ENCODE results near the gene RGS10. TPM values are rescaled to one million over a fixed set of nuclear protein-coding genes. Genes with fewer than 3 reads are reported as not detected.
A peak's percentile ranks its signal among the peaks of the same experiment; 100 is the strongest.

Gene RGS10
- total RNA-seq, 5 donors from 2014 or later (not counting 1 experiment from before 2014, with no cell fraction given), result 77.1 to 163 (median 155) TPM

- Histone ChIP-seq H3K4me1 (ENCODE audit: control insufficient read depth in 1 of 2, extremely low read depth in 1 of 2, insufficient read depth in 2 of 2, low read length in 2 of 2) (peaks cover 59 to 91% of the 10 kb centered on the region in 2 experiments), H3K36me3 (ENCODE audit: control insufficient read depth in 2 of 2, extremely low read depth in 1 of 2, insufficient read depth in 1 of 2, low read length in 1 of 2) (peaks cover 9 to 59% of the 10 kb centered on the region in 2 donors), H3K4me3 (ENCODE audit: control insufficient read depth in 1 of 2, extremely low read depth in 1 of 2, low read length in 1 of 2) (no peak overlapping the region), H3K27ac (ENCODE audit: low read length) (no peak overlapping the region), H3K9me3 (no peaks in the 10 kb centered on the region), H3K27me3 (replicated peaks in 1 of 2; ENCODE audit: control insufficient read depth in 2 of 2, extremely low read depth in 1 of 2, insufficient read depth in 2 of 2, low read length in 1 of 2) (no peaks in the 10 kb centered on the region)
- WGBS (ENCODE audit: insufficient coverage), result 98% methylated on average over 5 of the region's 6 CpGs
- ChIA-PET CTCF (no interaction called here), POLR2A (interaction anchor here in 1 of 2 donors (0.6 kb wide), 1 partner anchor 304 kb away, joined by 3 read pairs; no protein-coding TSS in a partner anchor)
- no peak for ATAC-seq (replicated peaks in 1 of 4)
- DNase-seq, result no peak
- Mint-ChIP-seq H3K4me1 (peaks cover 73 to 77% (median 73%) of the 10 kb centered on the region in 3 donors), H3K36me3 (peaks cover 31% of the 10 kb centered on the region), H3K27ac (peak overlapping the region; percentile 95 to 97), H3K9me3 (no peaks in the 10 kb centered on the region), H3K27me3 (no peaks in the 10 kb centered on the region), H3K4me3 (peak overlapping the region in 1 of 3 donors; percentile 77)
Measured at GRCh38 chr10:119514819-119515218, 27.7 kb downstream of the RGS10 start.

GRCh38 chr10:119511828-119512515, 30.5 kb downstream of the RGS10 start:
- peaks cover 38% of the 10 kb centered on the region for H3K36me3 Mint-ChIP-seq
- H3K4me1 Mint-ChIP-seq, result peaks cover 61 to 65% (median 65%) of the 10 kb centered on the region in 3 donors
- H3K4me3 ChIP-seq (ENCODE audit: control insufficient read depth in 1 of 2, extremely low read depth in 1 of 2, low read length in 1 of 2), result no peak overlapping the region
- peak in 1 of 35 experiments; percentile 53 for DNase-seq
- ChIA-PET POLR2A (interaction anchor here in 1 of 2 donors (1.1 kb wide), 1 partner anchor 15 kb away, joined by 11 read pairs; no protein-coding TSS in a partner anchor), CTCF (no interaction called here)
- WGBS (ENCODE audit: insufficient coverage), result 79% methylated on average over 16 of the region's 19 CpGs
- peak overlapping the region in 1 of 3 donors; percentile 67 for H3K4me3 Mint-ChIP-seq
- no peaks in the 10 kb centered on the region for H3K27me3 Mint-ChIP-seq
- no peak for ATAC-seq (replicated peaks in 1 of 4)
- peaks cover 46 to 88% of the 10 kb centered on the region in 2 experiments for H3K4me1 ChIP-seq (ENCODE audit: control insufficient read depth in 1 of 2, extremely low read depth in 1 of 2, insufficient read depth in 2 of 2, low read length in 2 of 2)
- no peak overlapping the region for H3K27ac ChIP-seq (ENCODE audit: low read length)
- H3K27ac Mint-ChIP-seq, result peak overlapping the region; percentile 87 to 92
- H3K9me3 ChIP-seq, result no peaks in the 10 kb centered on the region
- no peaks in the 10 kb centered on the region for H3K27me3 ChIP-seq (replicated peaks in 1 of 2; ENCODE audit: control insufficient read depth in 2 of 2, extremely low read depth in 1 of 2, insufficient read depth in 2 of 2, low read length in 1 of 2)
- H3K9me3 Mint-ChIP-seq, result no peaks in the 10 kb centered on the region
- H3K36me3 ChIP-seq (ENCODE audit: control insufficient read depth in 2 of 2, extremely low read depth in 1 of 2, insufficient read depth in 1 of 2, low read length in 1 of 2), result peaks cover 11 to 70% of the 10 kb centered on the region in 2 donors

GRCh38 chr10:119509909-119510451, 32.5 kb downstream of the RGS10 start:
- Mint-ChIP-seq H3K4me3 (peak overlapping the region in 1 of 3 donors; percentile 67), H3K9me3 (no peaks in the 10 kb centered on the region), H3K36me3 (peaks cover 46% of the 10 kb centered on the region), H3K27ac (peak overlapping the region; percentile 81 to 92), H3K4me1 (peaks cover 57 to 66% (median 63%) of the 10 kb centered on the region in 3 donors), H3K27me3 (no peaks in the 10 kb centered on the region)
- Histone ChIP-seq H3K4me3 (ENCODE audit: control insufficient read depth in 1 of 2, extremely low read depth in 1 of 2, low read length in 1 of 2) (no peak overlapping the region), H3K4me1 (ENCODE audit: control insufficient read depth in 1 of 2, extremely low read depth in 1 of 2, insufficient read depth in 2 of 2, low read length in 2 of 2) (peaks cover 46 to 87% of the 10 kb centered on the region in 2 experiments), H3K9me3 (no peaks in the 10 kb centered on the region), H3K36me3 (ENCODE audit: control insufficient read depth in 2 of 2, extremely low read depth in 1 of 2, insufficient read depth in 1 of 2, low read length in 1 of 2) (peaks cover 11 to 82% of the 10 kb centered on the region in 2 donors), H3K27ac (ENCODE audit: low read length) (no peak overlapping the region), H3K27me3 (replicated peaks in 1 of 2; ENCODE audit: control insufficient read depth in 2 of 2, extremely low read depth in 1 of 2, insufficient read depth in 2 of 2, low read length in 1 of 2) (no peaks in the 10 kb centered on the region)
- DNase-seq, result no peak
- no peak for ATAC-seq (replicated peaks in 1 of 4)
- WGBS (ENCODE audit: insufficient coverage), result 95% methylated on average over 10 of the region's 10 CpGs
- CTCF ChIA-PET, result interaction anchor here (1.0 to 1.5 kb wide), 2 partner anchors 10 to 16 kb away, joined by 3 read pairs; no protein-coding TSS in a partner anchor
- POLR2A ChIA-PET, result no interaction called here

- Histone ChIP-seq H3K4me3 (ENCODE audit: control insufficient read depth in 1 of 2, extremely low read depth in 1 of 2, low read length in 1 of 2) (no peak overlapping the region), H3K9me3 (no peaks in the 10 kb centered on the region), H3K27ac (ENCODE audit: low read length) (no peak overlapping the region), H3K36me3 (ENCODE audit: control insufficient read depth in 2 of 2, extremely low read depth in 1 of 2, insufficient read depth in 1 of 2, low read length in 1 of 2) (peaks cover 6 to 58% of the 10 kb centered on the region in 2 donors), H3K4me1 (ENCODE audit: control insufficient read depth in 1 of 2, extremely low read depth in 1 of 2, insufficient read depth in 2 of 2, low read length in 2 of 2) (peaks cover 61 to 95% of the 10 kb centered on the region in 2 experiments), H3K27me3 (replicated peaks in 1 of 2; ENCODE audit: control insufficient read depth in 2 of 2, extremely low read depth in 1 of 2, insufficient read depth in 2 of 2, low read length in 1 of 2) (no peaks in the 10 kb centered on the region)
- no peaks in the 10 kb centered on the region for H3K9me3 Mint-ChIP-seq
- ChIA-PET POLR2A (no interaction called here), CTCF (interaction anchor here in 1 of 2 donors (0.7 kb wide), 1 partner anchor 18 kb away, joined by 5 read pairs; no protein-coding TSS in a partner anchor)
- peaks cover 48% of the 10 kb centered on the region for H3K36me3 Mint-ChIP-seq
- no peak for DNase-seq
- ATAC-seq (replicated peaks in 1 of 4), result no peak
- WGBS (ENCODE audit: insufficient coverage), result 95% methylated on average over 3 of the region's 5 CpGs
- no peaks in the 10 kb centered on the region for H3K27me3 Mint-ChIP-seq
- peaks cover 76 to 91% (median 80%) of the 10 kb centered on the region in 3 donors for H3K4me1 Mint-ChIP-seq
- peak overlapping the region in 1 of 3 donors; percentile 84 for H3K4me3 Mint-ChIP-seq
- H3K27ac Mint-ChIP-seq, result peak overlapping the region; percentile 90 to 99
Measured at GRCh38 chr10:119507115-119507514, 35.4 kb downstream of the RGS10 start.

GRCh38 chr10:119505588-119506315, 36.8 kb downstream of the RGS10 start:
- Histone ChIP-seq H3K4me1 (ENCODE audit: control insufficient read depth in 1 of 2, extremely low read depth in 1 of 2, insufficient read depth in 2 of 2, low read length in 2 of 2) (peaks cover 62 to 95% of the 10 kb centered on the region in 2 experiments), H3K27me3 (replicated peaks in 1 of 2; ENCODE audit: control insufficient read depth in 2 of 2, extremely low read depth in 1 of 2, insufficient read depth in 2 of 2, low read length in 1 of 2) (no peaks in the 10 kb centered on the region), H3K4me3 (ENCODE audit: control insufficient read depth in 1 of 2, extremely low read depth in 1 of 2, low read length in 1 of 2) (peak overlapping the region in 1 of 2 donors; percentile 32), H3K27ac (ENCODE audit: low read length) (peak overlapping the region; percentile 45), H3K9me3 (no peaks in the 10 kb centered on the region), H3K36me3 (ENCODE audit: control insufficient read depth in 2 of 2, extremely low read depth in 1 of 2, insufficient read depth in 1 of 2, low read length in 1 of 2) (peaks cover 2 to 44% of the 10 kb centered on the region in 2 donors)
- Mint-ChIP-seq H3K9me3 (no peaks in the 10 kb centered on the region), H3K36me3 (peaks cover 41% of the 10 kb centered on the region), H3K4me1 (peaks cover 78 to 90% (median 81%) of the 10 kb centered on the region in 3 donors), H3K4me3 (peak overlapping the region; percentile 34 to 84 (median 39)), H3K27me3 (no peaks in the 10 kb centered on the region), H3K27ac (peak overlapping the region; percentile 99 to 100)
- POLR2A ChIA-PET, result interaction anchor here in 1 of 2 donors (0.6 kb wide), 1 partner anchor 760 kb away, joined by 3 read pairs; no protein-coding TSS in a partner anchor
- WGBS (ENCODE audit: insufficient coverage), result 79% methylated on average over 7 of the region's 21 CpGs
- ATAC-seq (replicated peaks in 1 of 4) (peak in 1 of 4 experiments; percentile 8), DNase-seq (peak in 11 of 35 experiments; percentile 11 to 50 (median 36))
- CTCF ChIA-PET, result interaction anchor here in 1 of 2 donors (0.7 kb wide), 1 partner anchor 37 kb away, joined by 7 read pairs; the partner anchor contains the start of gene RGS10

Measured in T-cell (primary cell).